Thyroid gland (tissue), 4 donors: ENCODE results near the gene GLIS2.

Source experiments
- POLR2A ChIP-seq, 2 donors: fragments of 450-650 bp; IDR thresholded peaks; one replicate each; pipeline ENCODE4 v1.6.1; 2017; ENCODE audit warnings: antibody characterized with exemption in 2 of 2, mild to moderate bottlenecking in 2 of 2, moderate library complexity in 1 of 2
- TF ChIP-seq, protein P1 (sequence below), 6 experiments: fragments of 200-600 bp in 3 of 6; fragments of 450-650 bp in 3 of 6; sonication (generic) in 3 of 6; IDR thresholded peaks; one replicate each; pipeline ENCODE4 v1.5.1; 2016 to 2019; ENCODE audit warnings: antibody characterized with exemption in 6 of 6, mild to moderate bottlenecking in 2 of 6, inconsistent platforms in 1 of 6, moderate library complexity in 1 of 6

DNA sequence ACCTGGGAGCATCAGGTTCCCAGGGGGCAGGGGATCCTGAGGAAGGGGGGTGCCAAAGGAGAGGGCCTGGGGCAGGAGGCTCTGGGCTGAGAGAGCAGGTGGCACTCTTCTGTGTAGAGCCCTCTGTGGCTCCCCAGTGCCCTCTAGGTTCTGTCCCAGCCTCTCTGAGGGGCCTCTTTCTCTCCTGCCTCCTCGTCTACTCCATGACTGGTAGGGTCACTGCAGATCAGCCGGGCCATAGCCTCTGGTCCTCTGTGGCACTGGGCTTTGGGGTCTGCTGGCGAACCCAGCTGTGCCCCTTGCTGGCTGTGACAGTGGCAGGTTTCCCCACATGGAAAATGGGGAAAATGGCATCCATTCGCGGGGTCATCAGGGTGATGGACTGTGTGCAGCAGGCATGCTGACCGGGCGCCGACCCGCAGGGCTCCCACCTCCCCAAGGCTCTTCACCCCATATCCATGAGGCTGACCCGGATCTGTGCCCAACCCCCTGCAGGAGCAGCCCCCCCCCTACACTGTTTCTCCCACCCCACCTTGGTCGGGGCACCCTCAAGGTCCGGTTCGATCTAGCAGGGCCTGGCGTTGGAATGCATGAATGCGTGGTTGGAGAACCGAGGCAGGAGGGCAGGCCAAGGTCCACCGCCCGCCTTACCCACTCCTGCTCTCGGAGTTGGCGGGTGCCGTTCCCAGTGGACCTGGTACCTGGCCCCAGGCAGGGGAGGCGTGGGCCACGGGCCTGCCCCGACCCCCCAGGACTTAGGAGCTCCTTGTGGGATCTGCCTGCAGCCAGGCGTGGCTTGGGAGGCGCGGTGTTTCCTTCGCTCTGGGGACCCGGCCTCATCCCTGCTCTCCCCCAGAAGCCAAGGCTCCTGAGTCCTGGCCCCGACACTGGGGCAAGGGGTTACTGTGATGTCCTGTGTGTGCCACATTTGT is 6.5 kb downstream of the GLIS2 start:
- TF ChIP-seq, protein P1, sequence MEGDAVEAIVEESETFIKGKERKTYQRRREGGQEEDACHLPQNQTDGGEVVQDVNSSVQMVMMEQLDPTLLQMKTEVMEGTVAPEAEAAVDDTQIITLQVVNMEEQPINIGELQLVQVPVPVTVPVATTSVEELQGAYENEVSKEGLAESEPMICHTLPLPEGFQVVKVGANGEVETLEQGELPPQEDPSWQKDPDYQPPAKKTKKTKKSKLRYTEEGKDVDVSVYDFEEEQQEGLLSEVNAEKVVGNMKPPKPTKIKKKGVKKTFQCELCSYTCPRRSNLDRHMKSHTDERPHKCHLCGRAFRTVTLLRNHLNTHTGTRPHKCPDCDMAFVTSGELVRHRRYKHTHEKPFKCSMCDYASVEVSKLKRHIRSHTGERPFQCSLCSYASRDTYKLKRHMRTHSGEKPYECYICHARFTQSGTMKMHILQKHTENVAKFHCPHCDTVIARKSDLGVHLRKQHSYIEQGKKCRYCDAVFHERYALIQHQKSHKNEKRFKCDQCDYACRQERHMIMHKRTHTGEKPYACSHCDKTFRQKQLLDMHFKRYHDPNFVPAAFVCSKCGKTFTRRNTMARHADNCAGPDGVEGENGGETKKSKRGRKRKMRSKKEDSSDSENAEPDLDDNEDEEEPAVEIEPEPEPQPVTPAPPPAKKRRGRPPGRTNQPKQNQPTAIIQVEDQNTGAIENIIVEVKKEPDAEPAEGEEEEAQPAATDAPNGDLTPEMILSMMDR (IDR thresholded peaks at IDR 0.05), result no peak
- TF ChIP-seq POLR2A (IDR thresholded peaks at IDR 0.05), result no peak
